ENCODE data around the gene NBPF15. TPM values are rescaled to one million over a fixed set of nuclear protein-coding genes. Genes with fewer than 3 reads are reported as not detected.
"Not testable (repeated sequence)": the region's sequence is repeated elsewhere in the genome, so short reads cannot be mapped to it uniquely, and the experiment has no call there.

Gene NBPF15
- total and polyA plus RNA-seq, 4 donors = 11.1 to 64.2 (median 26.3) TPM

- 89 to 90% methylated on average over 3 of the region's 4 CpGs for WGBS, 2 donors
- DNase-seq; H3K4me1 ChIP-seq (ENCODE audit: control insufficient read depth in 5 of 5, insufficient read depth in 5 of 5, low read length in 5 of 5): not testable (repeated sequence)
These were observed 10.0 kb upstream of the NBPF15 start for GRCh38 chr1:144471434-144471833.

GRCh38 chr1:144461778-144462177 lies 309 bp upstream of the NBPF15 start:
- not testable (repeated sequence) for H3K9me3 ChIP-seq (ENCODE audit: control insufficient read depth in 4 of 4, insufficient read depth in 3 of 4, low read length in 3 of 4); DNase-seq; H3K4me3 ChIP-seq; H3K27ac ChIP-seq (ENCODE audit: low read depth in 1 of 2, low read length in 1 of 2); H3K9ac ChIP-seq (ENCODE audit: insufficient read depth in 1 of 2, low read length in 2 of 2); H3K36me3 ChIP-seq (ENCODE audit: control insufficient read depth in 4 of 4, insufficient read depth in 4 of 4, low read length in 4 of 4); H3K4me1 ChIP-seq (ENCODE audit: control insufficient read depth in 5 of 5, insufficient read depth in 5 of 5, low read length in 5 of 5); ATAC-seq (ENCODE audit: insufficient read depth, low FRiP score); H3K27me3 ChIP-seq (ENCODE audit: control insufficient read depth in 3 of 3, insufficient read depth in 3 of 3, low read length in 2 of 3)
- WGBS, 2 donors = no CpG with 5 or more reads among the region's 17 CpGs

More at GRCh38 chr1:144471434-144471833, 10.0 kb upstream of the NBPF15 start:
- not testable (repeated sequence) for H3K9me3 ChIP-seq (ENCODE audit: control insufficient read depth in 4 of 4, insufficient read depth in 3 of 4, low read length in 3 of 4); ATAC-seq (ENCODE audit: insufficient read depth, low FRiP score); H3K27ac ChIP-seq (ENCODE audit: low read depth in 1 of 2, low read length in 1 of 2); H3K9ac ChIP-seq (ENCODE audit: insufficient read depth in 1 of 2, low read length in 2 of 2); H3K4me3 ChIP-seq; H3K27me3 ChIP-seq (ENCODE audit: control insufficient read depth in 3 of 3, insufficient read depth in 3 of 3, low read length in 2 of 3); H3K36me3 ChIP-seq (ENCODE audit: control insufficient read depth in 4 of 4, insufficient read depth in 4 of 4, low read length in 4 of 4)

- not testable (repeated sequence) for DNase-seq; H3K27ac ChIP-seq (ENCODE audit: low read depth in 1 of 2, low read length in 1 of 2); H3K9me3 ChIP-seq (ENCODE audit: control insufficient read depth in 4 of 4, insufficient read depth in 3 of 4, low read length in 3 of 4); H3K36me3 ChIP-seq (ENCODE audit: control insufficient read depth in 4 of 4, insufficient read depth in 4 of 4, low read length in 4 of 4); H3K4me1 ChIP-seq (ENCODE audit: control insufficient read depth in 5 of 5, insufficient read depth in 5 of 5, low read length in 5 of 5); H3K27me3 ChIP-seq (ENCODE audit: control insufficient read depth in 3 of 3, insufficient read depth in 3 of 3, low read length in 2 of 3); H3K9ac ChIP-seq (ENCODE audit: insufficient read depth in 1 of 2, low read length in 2 of 2)
- H3K4me3 ChIP-seq = peak overlapping the region; percentile 56
- ATAC-seq (ENCODE audit: insufficient read depth, low FRiP score) = peak; percentile 83
- WGBS, 2 donors = 0 to 1% methylated on average over 5 to 7 of the region's 15 CpGs
These were observed 783 bp downstream of the NBPF15 start for GRCh38 chr1:144460686-144461085.

- H3K27ac ChIP-seq (ENCODE audit: low read depth in 1 of 2, low read length in 1 of 2); H3K4me1 ChIP-seq (ENCODE audit: control insufficient read depth in 5 of 5, insufficient read depth in 5 of 5, low read length in 5 of 5); H3K9me3 ChIP-seq (ENCODE audit: control insufficient read depth in 4 of 4, insufficient read depth in 3 of 4, low read length in 3 of 4); H3K4me3 ChIP-seq; ATAC-seq (ENCODE audit: insufficient read depth, low FRiP score); DNase-seq; H3K9ac ChIP-seq (ENCODE audit: insufficient read depth in 1 of 2, low read length in 2 of 2); H3K36me3 ChIP-seq (ENCODE audit: control insufficient read depth in 4 of 4, insufficient read depth in 4 of 4, low read length in 4 of 4); H3K27me3 ChIP-seq (ENCODE audit: control insufficient read depth in 3 of 3, insufficient read depth in 3 of 3, low read length in 2 of 3): not testable (repeated sequence)
- 97 to 98% methylated on average over 15 to 16 of the region's 18 CpGs for WGBS, 2 donors
These were observed 19.1 kb downstream of the NBPF15 start for GRCh38 chr1:144442402-144442801.

- H3K9me3 ChIP-seq (ENCODE audit: control insufficient read depth in 4 of 4, insufficient read depth in 3 of 4, low read length in 3 of 4); H3K36me3 ChIP-seq (ENCODE audit: control insufficient read depth in 4 of 4, insufficient read depth in 4 of 4, low read length in 4 of 4); H3K9ac ChIP-seq (ENCODE audit: insufficient read depth in 1 of 2, low read length in 2 of 2); H3K4me1 ChIP-seq (ENCODE audit: control insufficient read depth in 5 of 5, insufficient read depth in 5 of 5, low read length in 5 of 5); H3K27me3 ChIP-seq (ENCODE audit: control insufficient read depth in 3 of 3, insufficient read depth in 3 of 3, low read length in 2 of 3); ATAC-seq (ENCODE audit: insufficient read depth, low FRiP score); H3K27ac ChIP-seq (ENCODE audit: low read depth in 1 of 2, low read length in 1 of 2); DNase-seq; H3K4me3 ChIP-seq: not testable (repeated sequence)
- WGBS, 2 donors = 48 to 54% methylated on average over 6 of the region's 7 CpGs
These were observed 21.7 kb downstream of the NBPF15 start for GRCh38 chr1:144439737-144440136.

GRCh38 chr1:144418891-144419694 lies 42.4 kb downstream of the NBPF15 start:
- not testable (repeated sequence) for H3K27ac ChIP-seq (ENCODE audit: low read depth in 1 of 2, low read length in 1 of 2)

GRCh38 chr1:144413404-144414118 lies 47.9 kb downstream of the NBPF15 start:
- H3K27ac ChIP-seq (ENCODE audit: low read depth in 1 of 2, low read length in 1 of 2) = peak overlapping the region in 1 of 2 donors; percentile 53
- not testable (repeated sequence) for H3K9me3 ChIP-seq (ENCODE audit: control insufficient read depth in 4 of 4, insufficient read depth in 3 of 4, low read length in 3 of 4); H3K4me3 ChIP-seq; ATAC-seq (ENCODE audit: insufficient read depth, low FRiP score); DNase-seq; H3K27me3 ChIP-seq (ENCODE audit: control insufficient read depth in 3 of 3, insufficient read depth in 3 of 3, low read length in 2 of 3); H3K4me1 ChIP-seq (ENCODE audit: control insufficient read depth in 5 of 5, insufficient read depth in 5 of 5, low read length in 5 of 5); H3K36me3 ChIP-seq (ENCODE audit: control insufficient read depth in 4 of 4, insufficient read depth in 4 of 4, low read length in 4 of 4); H3K9ac ChIP-seq (ENCODE audit: insufficient read depth in 1 of 2, low read length in 2 of 2)
- 27 to 54% methylated on average over 8 to 19 of the region's 26 CpGs for WGBS, 2 donors

More at GRCh38 chr1:144418891-144419694, 42.4 kb downstream of the NBPF15 start:
- DNase-seq = peak; percentile 18 to 41 (median 25)
- not testable (repeated sequence) for H3K27me3 ChIP-seq (ENCODE audit: control insufficient read depth in 3 of 3, insufficient read depth in 3 of 3, low read length in 2 of 3); ATAC-seq (ENCODE audit: insufficient read depth, low FRiP score); H3K9ac ChIP-seq (ENCODE audit: insufficient read depth in 1 of 2, low read length in 2 of 2); H3K4me3 ChIP-seq; H3K4me1 ChIP-seq (ENCODE audit: control insufficient read depth in 5 of 5, insufficient read depth in 5 of 5, low read length in 5 of 5); H3K36me3 ChIP-seq (ENCODE audit: control insufficient read depth in 4 of 4, insufficient read depth in 4 of 4, low read length in 4 of 4); H3K9me3 ChIP-seq (ENCODE audit: control insufficient read depth in 4 of 4, insufficient read depth in 3 of 4, low read length in 3 of 4)
- WGBS, 2 donors = 5 to 8% methylated on average over 23 to 44 of the region's 46 CpGs

Data from lung (tissue), 10 donors.